Bronchial epithelial cell (primary cell): ENCODE results near the gene SLC41A3. TPM values are rescaled to one million over a fixed set of nuclear protein-coding genes. Genes with fewer than 3 reads are reported as not detected.
"Not testable (repeated sequence)": the region's sequence is repeated elsewhere in the genome, so short reads cannot be mapped to it uniquely, and the experiment has no call there.

Source experiments
- DNase-seq: peaks from one replicate; pipeline ENCODE4 v3.0.0-alpha.2; 2010; ENCODE audit warnings: low read depth
- FAIRE-seq: peaks from 2 replicates; lab custom pipeline; 2011; peaks lifted over from hg19 to GRCh38; lab: Jason Lieb, UNC
- H3K27me3 ChIP-seq: 2 replicates; pipeline ENCODE4 v1.5.1; 2011; ENCODE audit warnings: low read length; ENCODE audit not compliant: control insufficient read depth, insufficient read depth
- H3K36me3 ChIP-seq: 2 replicates; pipeline ENCODE4 v1.5.1; 2011; ENCODE audit warnings: low read length; ENCODE audit not compliant: control insufficient read depth, insufficient read depth
- H3K4me3 ChIP-seq: 2 replicates; pipeline ENCODE4 v1.5.1; 2011; ENCODE audit warnings: mild to moderate bottlenecking, low read depth, low read length, control low read depth
- CTCF ChIP-seq: IDR thresholded peaks from 2 replicates; pipeline ENCODE4 v1.5.1; 2011; ENCODE audit warnings: mild to moderate bottlenecking, moderate library complexity, low read length, control low read depth, inconsistent platforms; ENCODE audit not compliant: insufficient read depth, severe bottlenecking
- total RNA-seq: library from RNA; depleted of rRNA; stranded (reverse); fragments of >200 nt; gene quantifications from 2 replicates; pipeline ENCODE4 v1.2.1, GENCODE V29; 2014

Gene SLC41A3
- total RNA-seq, 1 donor from 2014 or later: 61.6 TPM

DNA sequence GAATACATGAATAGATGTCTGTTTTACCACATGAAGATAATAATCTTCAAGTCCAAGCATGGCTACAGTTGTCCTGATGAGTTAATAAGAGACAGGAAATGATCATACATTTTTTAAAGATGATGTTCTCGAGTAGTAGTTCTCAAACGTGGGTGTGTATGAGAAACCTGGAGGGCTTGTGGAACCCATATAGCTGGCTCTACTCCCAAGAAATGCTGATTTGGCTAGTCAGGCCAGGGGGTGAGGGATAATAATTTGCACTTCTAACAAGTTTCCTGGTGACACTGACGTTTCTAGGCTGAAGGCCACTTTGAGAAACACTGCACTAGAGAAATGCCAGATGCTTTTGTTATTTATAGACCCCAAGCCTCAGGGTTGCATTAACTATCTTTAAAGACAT, 78.0 kb downstream of the SLC41A3 start:
- no peak for FAIRE-seq
- Histone ChIP-seq H3K27me3 (no peaks in the 10 kb centered on the region), H3K4me3 (no peak overlapping the region), H3K36me3 (no peaks in the 10 kb centered on the region)
- DNase-seq: peak; percentile 92
- no peak for TF ChIP-seq CTCF

- FAIRE-seq (no peak), DNase-seq (no peak)
- TF ChIP-seq CTCF: no peak
- Histone ChIP-seq H3K36me3 (no peaks in the 10 kb centered on the region), H3K4me3 (no peak overlapping the region), H3K27me3 (no peaks in the 10 kb centered on the region)
These were observed 79.2 kb downstream of the SLC41A3 start for GRCh38 chr3:126004692-126005091.

GRCh38 chr3:126004217-126004616, 79.7 kb downstream of the SLC41A3 start:
- H3K27me3 ChIP-seq: no peaks in the 10 kb centered on the region
- no peaks in the 10 kb centered on the region for H3K36me3 ChIP-seq
- H3K4me3 ChIP-seq: no peak overlapping the region
- DNase-seq: no peak
- no peak for TF ChIP-seq CTCF
- FAIRE-seq: no peak

DNA sequence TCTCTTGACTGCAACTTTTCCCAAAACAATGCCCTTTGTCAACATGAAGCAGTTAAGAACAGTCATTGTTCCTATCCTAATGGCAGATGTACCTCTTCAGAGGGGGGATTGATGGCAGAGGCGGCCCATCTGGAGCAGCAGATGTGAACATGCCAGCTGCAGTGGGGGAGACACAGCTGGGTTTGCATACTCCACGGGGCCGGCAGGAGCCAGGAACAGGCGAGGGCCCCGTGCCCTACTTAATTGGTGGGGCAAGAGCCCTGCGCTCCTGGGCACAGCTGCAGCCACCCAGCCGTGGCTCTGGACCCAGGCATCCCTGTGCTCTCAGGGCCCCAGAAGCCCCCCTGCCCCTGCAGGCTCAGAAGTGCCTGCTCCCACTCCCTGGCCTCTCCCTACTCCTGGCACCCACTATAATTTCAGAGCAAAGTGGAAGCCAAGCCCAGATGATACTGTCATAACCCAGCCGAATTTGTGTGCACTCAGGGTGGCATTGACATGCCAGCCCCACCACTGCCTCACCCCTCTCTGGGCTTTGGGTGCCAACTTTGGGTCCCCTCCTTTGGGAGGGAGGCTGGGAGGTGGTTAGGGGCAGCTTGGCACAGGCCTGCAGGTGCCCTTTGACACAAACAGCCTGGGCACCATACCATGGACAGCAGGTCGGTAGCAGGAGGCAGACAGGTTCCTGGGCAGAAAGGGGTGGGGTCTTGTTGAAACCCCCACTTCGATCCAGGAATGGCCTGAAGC, 80.3 kb downstream of the SLC41A3 start:
- FAIRE-seq: no peak
- Histone ChIP-seq H3K27me3 (no peaks in the 10 kb centered on the region), H3K36me3 (no peaks in the 10 kb centered on the region), H3K4me3 (no peak overlapping the region)
- DNase-seq: no peak
- TF ChIP-seq CTCF: no peak

- FAIRE-seq: no peak
- H3K36me3 ChIP-seq: no peaks in the 10 kb centered on the region
- no peak for TF ChIP-seq CTCF
- H3K4me3 ChIP-seq: no peak overlapping the region
- H3K27me3 ChIP-seq: no peaks in the 10 kb centered on the region
- no peak for DNase-seq
These were observed 81.7 kb downstream of the SLC41A3 start for GRCh38 chr3:126002189-126002588.

DNA sequence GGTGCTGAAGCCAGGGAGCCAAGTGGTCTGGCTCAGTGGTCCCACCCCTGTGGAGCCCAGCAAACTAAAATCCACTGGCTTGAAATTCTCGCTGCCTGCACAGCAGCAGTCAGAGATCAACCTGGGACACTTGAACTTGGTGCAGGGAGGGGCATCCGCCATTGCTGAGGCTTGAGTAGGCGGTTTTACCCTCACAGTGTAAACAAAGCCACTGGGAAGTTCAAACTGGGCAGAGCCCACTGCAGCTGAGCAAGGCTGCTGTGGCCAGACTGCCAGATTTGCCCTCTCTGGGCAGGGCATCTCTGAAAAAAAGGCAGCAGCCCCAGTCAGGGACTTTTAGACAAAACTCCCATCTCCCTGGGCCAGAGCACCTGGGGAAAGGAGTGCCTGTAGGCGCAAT, 87.2 kb downstream of the SLC41A3 start:
- FAIRE-seq, H3K27me3 ChIP-seq, DNase-seq: not testable (repeated sequence)

More for the DNA sequence above, 87.2 kb downstream of the SLC41A3 start:
- not testable (repeated sequence) for H3K4me3 ChIP-seq, H3K36me3 ChIP-seq
